Fibroblast of skin of scalp (primary cell): ENCODE results near the gene PPFIA2.
A peak's percentile ranks its signal among the peaks of the same experiment; 100 is the strongest.
"Not testable (repeated sequence)": the region's sequence is repeated elsewhere in the genome, so short reads cannot be mapped to it uniquely, and the experiment has no call there.

Source experiments
- DNase-seq: peaks from one replicate; pipeline ENCODE4 v3.0.0-alpha.2; 2013

Gene PPFIA2

GRCh38 chr12:81668475-81668874, 90.7 kb downstream of the PPFIA2 start:
- DNase-seq = peak; percentile 90

GRCh38 chr12:81659310-81659709, 99.8 kb downstream of the PPFIA2 start:
- not testable (repeated sequence) for DNase-seq

- DNase-seq = peak; percentile 52
Measured at GRCh38 chr12:81644503-81644902, 114.6 kb downstream of the PPFIA2 start.

- peak; percentile 6 for DNase-seq
Measured at GRCh38 chr12:81639196-81639595, 120.0 kb downstream of the PPFIA2 start.

- no peak for DNase-seq
Measured at GRCh38 chr12:81633127-81633526, 126.0 kb downstream of the PPFIA2 start.

- DNase-seq = peak; percentile 50
Measured at GRCh38 chr12:81627336-81628189, 131.6 kb downstream of the PPFIA2 start.

GRCh38 chr12:81626406-81626805, 132.7 kb downstream of the PPFIA2 start:
- DNase-seq = no peak

- DNase-seq = no peak
Measured at GRCh38 chr12:81617915-81618314, 141.2 kb downstream of the PPFIA2 start.

GRCh38 chr12:81615026-81615588, 144.0 kb downstream of the PPFIA2 start:
- no peak for DNase-seq

- no peak for DNase-seq
Measured at GRCh38 chr12:81610955-81611889, 147.9 kb downstream of the PPFIA2 start.

GRCh38 chr12:81597928-81598604, 161.1 kb downstream of the PPFIA2 start:
- DNase-seq = no peak

- no peak for DNase-seq
Measured at GRCh38 chr12:81596558-81596957, 162.6 kb downstream of the PPFIA2 start.

GRCh38 chr12:81591256-81591655, 167.9 kb downstream of the PPFIA2 start:
- DNase-seq = no peak

- DNase-seq = not testable (repeated sequence)
Measured at GRCh38 chr12:81590703-81591102, 168.4 kb downstream of the PPFIA2 start.

- no peak for DNase-seq
Measured at GRCh38 chr12:81588235-81589008, 170.7 kb downstream of the PPFIA2 start.

GRCh38 chr12:81585787-81586186, 173.4 kb downstream of the PPFIA2 start:
- no peak for DNase-seq

- DNase-seq = peak; percentile 75
Measured at GRCh38 chr12:81573228-81573627, 185.9 kb downstream of the PPFIA2 start.

- DNase-seq = no peak
Measured at GRCh38 chr12:81572411-81572810, 186.7 kb downstream of the PPFIA2 start.

GRCh38 chr12:81570234-81570633, 188.9 kb downstream of the PPFIA2 start:
- no peak for DNase-seq

GRCh38 chr12:81564237-81564636, 194.9 kb downstream of the PPFIA2 start:
- no peak for DNase-seq

GRCh38 chr12:81558031-81558430, 201.1 kb downstream of the PPFIA2 start:
- DNase-seq = peak; percentile 47

- no peak for DNase-seq
Measured at GRCh38 chr12:81546811-81547210, 212.3 kb downstream of the PPFIA2 start.
